Glomerular endothelial cell (primary cell): Measurements from ENCODE around the gene MRPS26. TPM values are rescaled to one million over a fixed set of nuclear protein-coding genes. Genes with fewer than 3 reads are reported as not detected.
"Not testable (repeated sequence)": the region's sequence is repeated elsewhere in the genome, so short reads cannot be mapped to it uniquely, and the experiment has no call there.

ENCODE experiments used
- DNase-seq: peaks from one replicate; pipeline ENCODE4 v3.0.0-alpha.2; 2011; ENCODE audit warnings: low read depth, low spot score; ENCODE audit errors: extremely low read depth
- total RNA-seq: library from RNA; depleted of rRNA; stranded (reverse); fragments of >200 nt; gene quantifications from 2 replicates; pipeline ENCODE4 v1.2.3, GENCODE V29; 2015

Gene MRPS26
- total RNA-seq, 1 donor from 2014 or later = 37.9 TPM

DNA sequence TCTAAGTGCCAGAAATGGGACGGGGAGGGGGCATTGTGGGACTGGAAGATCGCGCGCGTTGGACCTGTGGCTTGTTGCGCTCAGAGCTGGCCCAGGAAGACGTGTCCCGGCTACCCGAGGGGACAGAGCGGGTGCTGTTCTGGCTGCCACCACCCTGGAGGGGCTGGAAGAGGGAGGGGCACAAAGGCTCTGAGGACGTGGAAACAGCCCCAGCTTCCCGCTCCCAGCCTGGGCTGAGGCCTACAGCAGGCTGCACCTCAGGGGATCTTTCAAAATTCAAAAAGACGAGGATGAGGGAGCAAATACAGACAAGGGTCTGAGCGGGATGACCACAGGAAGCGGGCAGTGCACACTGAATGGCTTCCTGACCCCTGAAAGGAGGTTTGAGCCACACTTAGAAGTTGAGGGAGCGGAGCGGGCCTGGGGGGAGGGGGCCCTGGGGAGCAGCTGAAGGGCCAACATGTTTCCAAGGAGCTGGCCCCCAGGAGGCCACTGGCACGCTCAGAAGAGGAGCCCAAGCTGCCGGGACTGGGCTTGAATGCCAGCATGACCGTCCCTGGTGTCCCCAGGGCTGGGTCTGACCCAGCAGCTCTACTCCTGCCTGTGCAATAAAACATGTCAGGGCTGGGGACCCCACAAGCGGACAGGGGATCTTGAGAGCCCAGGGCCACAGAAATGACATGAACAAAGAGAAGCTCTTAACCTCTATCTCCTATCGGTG is 26.8 kb downstream of the MRPS26 start:
- DNase-seq = no peak

DNA sequence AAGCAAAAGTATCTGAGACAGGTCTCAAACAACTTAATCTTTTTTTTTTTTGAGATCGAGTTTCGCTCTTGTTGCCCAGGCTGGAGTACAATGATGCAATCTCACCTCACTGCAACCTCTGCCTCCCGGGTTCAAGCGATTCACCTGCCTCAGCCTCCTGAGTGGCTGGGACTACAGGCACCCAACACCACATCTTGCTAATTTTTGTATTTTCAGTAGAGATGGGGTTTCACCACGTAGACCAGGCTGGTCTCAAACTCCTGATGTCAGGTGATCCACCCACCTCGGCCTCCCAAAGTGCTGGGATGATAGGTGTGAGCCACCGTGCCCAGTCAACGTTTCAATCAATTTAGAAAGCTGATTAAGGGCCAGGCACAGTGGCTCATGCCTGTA is 27.4 kb downstream of the MRPS26 start:
- not testable (repeated sequence) for DNase-seq

DNA sequence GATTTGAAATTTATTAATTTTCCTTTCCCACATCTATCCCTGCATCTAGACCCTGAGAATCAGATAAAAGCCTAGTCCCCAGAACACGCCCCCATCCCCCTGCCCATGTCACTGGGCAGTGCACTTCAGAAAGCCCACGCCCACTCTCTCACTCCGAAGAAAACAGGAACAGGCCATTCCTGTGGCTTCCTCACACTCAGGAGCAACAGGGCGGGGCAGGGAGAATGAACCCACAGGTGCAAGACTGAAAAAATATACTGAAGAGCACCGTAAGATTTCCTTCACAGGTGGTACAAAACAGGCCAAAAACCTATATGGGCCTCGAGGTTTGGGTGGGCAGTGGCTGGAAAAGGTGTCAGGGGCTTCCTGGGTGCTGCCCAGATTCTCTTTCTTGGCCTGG is 29.0 kb downstream of the MRPS26 start:
- DNase-seq = no peak

DNA sequence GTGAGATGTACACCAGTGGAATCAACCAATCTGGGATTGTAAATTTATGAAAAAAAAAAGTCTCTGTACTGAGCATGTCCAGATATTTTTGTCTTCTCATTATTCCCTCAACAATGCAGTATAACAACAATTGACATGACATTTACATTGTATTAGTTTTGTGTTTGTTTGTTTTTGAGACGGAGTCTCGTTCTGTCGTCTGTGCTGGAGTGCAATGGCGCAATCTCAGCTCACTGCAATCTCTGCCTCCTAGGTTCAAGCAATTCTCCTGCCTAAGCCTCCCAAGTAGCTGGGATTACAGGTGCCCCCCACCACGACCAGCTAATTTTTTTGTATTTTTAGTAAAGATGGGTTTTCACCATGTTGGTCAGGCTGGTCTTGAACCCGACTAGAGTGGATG is 29.5 kb downstream of the MRPS26 start:
- DNase-seq = not testable (repeated sequence)

DNA sequence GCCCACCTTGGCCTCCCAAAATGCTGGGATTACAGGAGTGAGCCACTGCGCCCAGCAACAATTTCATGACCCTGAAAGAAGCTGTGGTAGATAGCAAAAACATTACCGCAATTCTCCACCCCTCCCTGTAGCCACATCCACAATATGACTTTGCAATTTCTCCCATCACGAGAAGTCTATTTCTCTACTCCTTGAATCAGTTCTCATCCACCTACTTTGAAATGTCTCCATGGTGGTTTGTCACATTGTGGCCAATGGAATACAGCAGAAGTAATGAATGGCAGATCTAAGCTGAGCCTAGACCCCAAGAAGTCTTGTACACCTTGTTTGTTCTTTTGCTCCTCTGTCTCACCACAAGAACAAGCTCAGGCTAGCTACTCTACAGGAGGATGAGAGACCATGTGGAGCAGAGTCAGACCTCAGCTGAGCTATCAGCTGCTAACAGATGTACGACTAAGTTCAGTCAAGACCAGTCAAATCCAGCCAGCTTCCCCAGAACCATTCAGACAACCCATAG is 31.8 kb downstream of the MRPS26 start:
- DNase-seq = no peak

DNA sequence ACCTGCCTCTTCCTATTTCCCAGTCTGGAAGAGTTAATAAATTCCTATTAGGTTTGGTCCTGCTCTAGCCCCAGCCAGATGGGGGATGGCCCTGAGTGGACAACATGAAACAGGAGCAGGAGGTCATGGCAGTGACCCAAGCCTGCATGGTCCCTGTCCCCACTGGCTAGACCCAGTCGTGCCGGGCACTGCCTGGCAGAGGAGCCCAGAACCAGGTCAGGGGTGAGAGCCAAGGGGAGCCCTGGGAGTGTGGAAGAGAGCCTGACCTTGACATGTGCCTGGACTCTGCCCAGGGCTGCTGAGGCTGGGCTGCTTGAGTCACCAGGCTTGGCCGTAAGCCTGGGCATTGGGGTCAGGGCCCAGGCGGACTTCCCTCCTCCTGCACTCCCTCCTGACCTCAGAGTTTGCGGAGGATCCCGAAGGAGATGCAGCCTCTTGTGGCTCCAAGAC is 35.1 kb downstream of the MRPS26 start:
- no peak for DNase-seq

DNA sequence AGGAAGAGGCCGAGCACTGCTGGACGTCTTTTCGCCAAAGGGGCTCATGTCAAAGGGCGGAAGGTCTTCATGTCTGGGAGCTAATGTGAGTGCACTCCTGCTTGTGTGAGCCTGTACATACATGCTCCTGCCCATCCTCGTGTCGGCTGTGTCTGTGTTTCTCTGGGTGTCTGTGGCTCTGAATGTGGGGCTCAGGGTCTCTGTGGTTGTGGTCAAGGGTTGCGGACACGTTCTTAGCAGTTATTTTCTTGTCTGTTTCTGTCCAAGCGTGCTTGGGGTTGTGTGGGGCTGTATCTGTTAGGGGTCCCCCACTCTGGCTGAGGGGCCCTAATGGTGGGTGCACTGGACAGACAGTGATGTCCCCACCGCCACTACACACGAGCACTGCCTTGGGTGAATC is 35.8 kb downstream of the MRPS26 start:
- no peak for DNase-seq

DNA sequence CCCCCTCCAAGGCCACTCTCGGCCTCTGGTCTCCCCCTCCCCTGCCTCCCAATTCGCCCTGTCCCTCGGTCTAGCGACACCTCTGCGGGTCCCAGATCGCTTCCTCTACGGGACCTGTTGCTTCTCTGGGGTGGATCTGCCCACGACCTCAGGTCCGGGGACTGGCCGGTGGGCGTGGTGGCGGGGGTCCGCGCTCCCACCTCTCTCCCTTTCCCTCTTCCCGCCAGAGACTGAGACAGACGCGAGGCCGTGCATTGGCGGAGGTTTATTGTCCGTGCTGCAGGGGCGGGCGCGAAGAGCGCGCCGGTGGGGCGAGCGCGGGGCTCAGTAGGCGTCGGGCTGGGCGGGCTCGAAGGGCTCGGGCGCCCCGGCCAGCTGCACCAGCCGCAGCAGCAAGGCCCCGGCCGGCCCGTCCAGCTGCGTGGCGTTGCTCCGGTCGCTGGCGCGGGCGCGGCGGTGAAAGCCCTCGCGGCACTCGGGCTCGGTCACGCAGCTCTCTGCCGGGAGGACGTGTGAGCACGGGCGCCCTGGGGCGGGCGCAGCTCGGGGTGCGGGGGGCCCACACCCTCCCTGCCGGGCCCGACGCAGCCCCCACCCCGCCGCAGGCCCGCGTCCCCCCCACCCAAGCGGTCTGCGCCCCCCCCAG is 36.6 kb downstream of the MRPS26 start:
- no peak for DNase-seq

DNA sequence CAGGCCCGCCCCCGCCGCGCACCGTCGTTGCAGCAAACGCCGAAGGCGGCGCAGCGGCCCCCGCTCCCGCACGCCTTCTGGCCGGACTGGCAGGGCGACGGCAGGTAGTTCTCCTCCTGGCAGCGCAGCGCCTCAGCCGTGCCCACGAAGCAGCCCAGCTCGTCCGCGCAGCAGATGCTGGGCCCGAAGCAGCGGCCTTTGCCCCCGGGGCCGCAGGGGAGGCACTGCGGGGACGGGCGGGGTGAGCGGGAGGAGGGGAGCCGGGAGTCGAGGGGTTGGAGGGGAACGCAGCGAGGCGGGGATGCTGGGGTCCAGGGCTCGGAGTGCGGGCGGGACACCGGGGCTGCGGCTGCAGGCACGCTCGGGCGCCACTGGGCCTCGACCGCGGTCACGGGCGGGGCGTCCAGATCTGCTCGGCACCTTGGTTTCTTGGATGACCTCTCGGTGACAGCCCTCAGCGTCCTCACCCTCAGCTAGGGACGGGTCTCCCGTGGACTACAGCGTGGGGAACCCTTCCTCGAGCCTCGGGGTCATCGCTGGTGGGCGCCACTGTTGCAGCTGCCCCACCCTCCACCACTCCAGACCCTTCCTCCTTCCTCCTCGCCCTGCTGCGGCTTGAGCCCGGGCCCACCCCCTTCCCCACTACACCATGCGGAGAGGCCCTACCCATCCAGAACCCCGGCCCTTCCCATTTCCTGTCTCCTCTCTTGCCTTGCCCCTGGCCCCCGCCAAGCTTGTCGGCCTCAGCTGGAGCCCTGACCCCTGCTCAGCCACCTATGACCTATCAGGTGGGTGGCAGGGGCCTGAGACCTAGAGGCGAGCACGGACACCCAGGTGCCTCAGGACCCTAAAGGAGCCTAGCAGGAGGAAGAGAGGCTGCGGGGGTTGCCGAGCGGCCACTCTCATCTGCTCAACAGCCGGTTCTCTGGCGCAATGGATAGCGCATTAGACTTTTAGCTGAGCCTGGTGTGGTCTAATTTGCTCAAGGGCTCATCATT is 37.4 kb downstream of the MRPS26 start:
- no peak for DNase-seq

DNA sequence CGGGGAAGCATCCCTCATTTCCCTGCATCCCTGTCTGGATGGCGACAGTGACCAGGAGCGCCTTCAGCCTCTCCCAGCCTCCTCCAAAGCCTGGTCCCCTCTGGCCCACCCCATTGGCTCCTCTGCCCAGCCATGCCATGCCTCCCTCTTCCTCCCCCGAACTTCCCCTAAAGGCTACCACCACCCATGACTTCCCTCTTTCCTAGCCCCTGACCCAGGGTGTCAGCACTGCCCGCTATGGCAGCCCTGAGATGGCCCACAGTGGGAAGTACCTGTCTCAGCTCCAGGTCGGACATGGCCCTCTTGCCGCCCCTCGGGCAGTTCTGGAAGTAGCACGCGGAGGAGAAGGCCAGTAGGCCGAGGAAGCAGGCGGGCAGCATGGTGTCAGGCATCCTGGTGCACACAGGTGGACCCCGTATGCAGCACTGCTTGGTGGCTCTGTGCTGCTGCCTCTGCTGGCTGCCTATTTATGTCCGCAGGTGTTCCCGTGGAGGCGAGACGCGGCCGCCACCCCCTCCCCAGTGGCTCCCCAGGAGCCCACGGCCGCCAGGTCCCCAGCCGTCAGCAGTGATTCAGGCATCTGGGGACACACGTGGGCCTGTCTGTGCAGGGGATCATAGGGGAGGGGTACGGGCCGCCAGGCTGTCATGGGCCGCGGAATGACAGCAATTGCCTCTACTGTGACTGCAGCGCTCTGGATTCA is 38.6 kb downstream of the MRPS26 start, which contains the start of gene AVP:
TSS of gene AVP (minus strand) at position 442 of the 703 bp plus-strand sequence. CDS start at position 392, 50 bp downstream.
- no peak for DNase-seq

DNA sequence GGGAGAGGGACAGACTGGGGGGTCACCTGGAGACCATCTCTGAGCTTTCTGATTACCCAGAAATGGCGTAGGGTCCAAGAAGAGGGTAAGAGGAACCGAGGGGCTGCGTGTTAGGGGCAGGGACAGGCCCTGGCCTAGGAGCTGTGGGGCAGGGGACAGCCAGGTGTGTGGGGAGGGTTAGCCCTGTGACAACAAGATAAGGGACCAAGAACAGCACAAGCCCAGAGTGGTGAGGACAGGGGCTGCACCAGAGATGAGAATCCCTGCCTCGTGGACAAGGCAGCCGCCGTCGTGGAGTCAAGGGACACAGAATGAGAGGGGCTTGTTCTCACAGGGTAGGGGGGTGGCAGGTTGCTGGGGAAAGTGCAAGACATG is 39.1 kb downstream of the MRPS26 start:
- no peak for DNase-seq

DNA sequence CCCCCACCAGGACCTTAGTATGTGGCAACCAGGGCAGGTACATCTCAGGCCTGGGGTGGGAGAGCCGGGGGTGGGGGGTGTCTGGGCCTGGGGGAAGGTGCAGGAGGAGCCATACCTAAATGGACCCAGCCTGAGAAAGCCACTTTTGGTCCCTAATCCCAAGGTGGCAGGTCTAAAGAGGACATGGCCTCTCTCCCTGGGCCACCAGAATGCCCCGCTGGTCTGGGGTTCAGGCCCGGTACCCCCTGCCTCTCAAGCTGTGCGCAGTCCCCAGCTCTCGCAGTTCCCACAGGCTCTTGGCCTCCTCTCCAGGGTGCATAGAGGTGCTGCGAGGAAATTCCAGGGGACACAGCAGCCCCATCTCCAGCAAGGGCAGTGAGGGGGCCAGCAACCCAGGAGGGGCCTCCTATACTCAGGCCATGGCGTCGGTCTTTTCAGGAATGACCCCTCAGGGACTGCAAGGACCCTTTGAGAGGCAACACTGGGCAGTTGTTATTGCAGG is 39.8 kb downstream of the MRPS26 start:
- DNase-seq = no peak

DNA sequence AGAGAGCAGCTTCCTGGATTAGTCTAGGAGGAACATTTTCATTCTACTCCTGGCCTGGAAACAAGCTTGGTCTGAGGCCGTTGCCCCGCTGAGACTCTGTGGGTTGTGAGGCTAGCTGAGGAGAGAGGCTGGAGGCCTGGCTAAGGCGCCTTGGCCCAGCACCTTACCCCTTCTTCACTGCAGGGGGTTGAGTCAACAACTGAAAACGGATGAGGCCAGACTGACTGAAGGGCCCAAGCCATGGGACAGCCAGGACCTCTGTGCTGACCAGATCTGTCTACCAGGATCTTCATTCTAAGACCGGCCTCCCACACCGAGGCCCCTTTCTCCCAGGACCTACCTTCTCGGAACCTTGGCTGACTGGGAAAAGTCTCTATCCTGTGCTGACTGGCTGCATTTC is 42.2 kb downstream of the MRPS26 start:
- DNase-seq = no peak

DNA sequence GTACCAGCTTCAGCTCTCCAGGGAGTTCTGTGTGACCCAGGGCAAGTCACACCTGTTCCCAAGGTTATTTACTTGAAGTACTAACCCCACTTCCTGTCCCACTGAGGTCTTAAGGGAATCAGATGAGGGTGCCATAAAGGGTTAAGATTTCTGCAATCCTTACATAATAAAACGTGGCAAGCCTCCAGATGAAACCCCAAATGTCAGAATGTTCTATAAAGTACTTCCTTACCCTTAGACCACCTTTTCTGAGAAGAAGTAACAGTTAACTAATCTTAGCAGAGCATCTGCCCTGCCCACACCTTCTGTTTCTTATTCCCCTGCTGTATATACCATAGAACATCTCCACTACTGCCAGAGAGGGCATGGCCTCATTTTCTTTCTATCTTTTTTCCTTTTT is 44.7 kb downstream of the MRPS26 start:
- DNase-seq = no peak

DNA sequence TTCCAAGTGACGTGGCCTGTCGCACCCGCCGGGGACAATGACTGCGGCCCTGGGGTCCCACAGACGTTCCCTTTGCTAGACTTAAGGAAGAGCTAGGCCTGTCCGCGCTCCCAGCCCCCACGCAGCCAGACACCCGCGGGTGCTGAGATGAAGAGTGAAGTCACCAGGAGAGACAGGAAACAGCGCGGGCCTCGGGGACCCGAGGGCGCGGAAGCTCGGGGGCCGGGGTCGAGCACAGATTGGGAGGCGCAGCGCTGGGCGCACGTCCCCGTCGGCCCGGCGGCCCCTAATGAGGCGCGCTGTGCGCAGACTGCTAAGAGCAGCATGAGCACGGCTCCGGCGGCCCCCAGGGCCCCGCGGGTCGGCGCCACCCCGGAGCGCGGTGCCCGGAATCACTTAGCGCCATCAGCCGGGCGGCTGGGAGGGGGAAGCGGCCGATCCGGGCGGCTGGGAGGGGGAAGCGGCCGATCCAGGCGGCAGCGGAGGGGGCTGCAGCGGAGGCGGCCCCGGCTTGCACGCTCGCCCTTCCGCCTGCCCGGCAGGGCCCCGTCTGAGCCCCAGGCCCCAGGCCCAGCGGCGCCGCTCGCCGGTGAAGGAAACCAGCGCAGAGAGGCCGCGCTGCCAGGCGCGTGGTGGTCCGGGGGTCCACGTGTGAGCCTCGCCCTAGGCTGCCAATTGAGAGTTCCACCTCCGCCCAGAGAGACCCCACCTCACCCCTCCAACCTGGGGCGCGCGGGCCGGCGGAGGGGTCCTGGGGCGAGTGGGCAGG is 46.9 kb downstream of the MRPS26 start:
- DNase-seq = no peak

DNA sequence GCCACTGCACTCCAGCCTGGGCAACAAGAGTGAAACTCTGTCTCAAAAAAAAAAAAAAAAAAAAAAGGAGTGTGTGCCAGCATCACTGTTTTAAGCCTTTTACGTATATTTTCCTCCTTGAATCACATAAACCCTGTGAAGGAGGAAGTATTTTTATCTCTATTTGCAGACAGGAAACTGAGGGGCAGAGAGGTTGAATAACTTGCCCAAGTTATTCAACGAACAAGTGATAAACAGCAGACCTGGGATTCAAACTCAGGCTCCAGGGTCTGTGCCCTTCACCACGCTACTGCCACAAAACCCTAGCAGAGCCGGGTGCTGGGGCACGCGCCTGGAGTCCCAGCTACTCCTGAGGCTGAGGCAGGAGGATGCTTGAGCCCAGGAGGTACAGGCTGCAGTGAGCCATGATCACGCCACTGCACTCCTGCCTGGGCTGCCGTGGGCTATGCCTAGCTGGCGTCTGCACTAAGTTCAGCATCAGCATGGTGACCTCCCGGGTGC is 48.1 kb downstream of the MRPS26 start:
- peak; percentile 37 for DNase-seq

DNA sequence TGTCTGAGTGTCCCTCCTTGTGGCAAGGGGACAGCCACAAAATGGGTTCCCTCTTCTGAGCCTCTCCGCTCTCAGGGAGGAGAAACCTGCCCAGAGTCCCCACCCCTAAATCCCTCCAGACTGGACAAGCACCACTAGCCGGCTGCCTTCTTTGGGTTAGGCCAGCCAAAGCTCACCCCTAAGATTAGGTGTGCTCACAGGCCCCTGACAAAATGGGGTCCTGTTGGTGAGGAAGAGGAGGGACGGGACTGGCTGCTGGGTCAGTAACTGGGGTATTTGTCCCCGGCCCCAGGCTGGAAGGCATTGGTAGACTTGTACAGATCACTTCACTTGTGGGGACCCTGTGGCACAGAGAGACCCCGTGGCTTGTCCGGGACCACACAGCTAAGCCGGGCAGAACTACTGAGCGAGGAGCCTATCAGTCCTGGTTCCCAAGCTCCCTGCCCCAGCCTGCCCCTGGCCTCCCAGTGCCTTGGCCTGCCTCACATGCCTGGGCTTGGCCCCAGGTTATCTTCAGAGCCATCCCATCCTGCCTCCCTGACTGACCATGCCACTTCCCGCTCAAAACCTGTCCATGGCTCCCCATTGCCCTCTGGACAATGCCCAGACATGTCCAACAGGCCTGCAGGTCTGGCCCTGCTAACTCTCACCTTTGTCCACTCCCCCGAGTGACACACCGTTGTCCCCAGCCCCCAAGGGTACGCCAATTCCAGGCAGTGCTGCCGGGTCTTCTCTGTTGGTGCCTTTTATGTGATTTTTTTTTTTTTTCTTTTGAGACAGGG is 49.2 kb downstream of the MRPS26 start:
- DNase-seq = no peak
